Measurements from ENCODE around the gene RXFP1.
A peak's percentile ranks its signal among the peaks of the same experiment; 100 is the strongest.
"Not testable (repeated sequence)": the region's sequence is repeated elsewhere in the genome, so short reads cannot be mapped to it uniquely, and the experiment has no call there.

The RXFP1 gene

DNA sequence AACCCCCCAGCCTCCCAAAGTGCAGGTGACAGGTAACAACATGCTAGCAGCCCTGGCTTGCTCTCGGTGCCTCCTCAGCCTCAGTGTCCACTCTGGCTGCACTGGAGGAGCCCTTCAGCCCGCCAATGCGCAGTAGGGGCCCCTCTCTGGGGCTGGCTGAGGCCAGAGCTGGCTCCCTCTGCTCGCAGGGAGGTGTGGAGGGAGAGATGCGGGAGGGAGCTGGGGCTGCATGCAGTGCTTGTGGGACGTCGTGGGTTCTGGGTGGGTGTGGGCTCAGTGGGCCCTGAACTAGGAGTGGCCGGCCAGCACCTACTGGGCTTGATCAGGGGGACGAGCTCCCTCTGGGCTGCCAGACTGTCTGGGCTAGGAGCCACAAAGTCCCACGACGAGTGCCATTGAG, 135.6 kb downstream of the RXFP1 start:
- H3K4me1 Mint-ChIP-seq (ENCODE audit: low read depth), result peaks cover 3% of the 10 kb centered on the region
- no peaks in the 10 kb centered on the region for H3K9me3 Mint-ChIP-seq
- H3K4me3 Mint-ChIP-seq, result no peak overlapping the region
- H3K27me3 Mint-ChIP-seq (ENCODE audit: low read depth), result no peaks in the 10 kb centered on the region
- DNase-seq (ENCODE audit: low spot score), result no peak
- no peak overlapping the region for H3K27ac Mint-ChIP-seq
- no peaks in the 10 kb centered on the region for H3K36me3 Mint-ChIP-seq (ENCODE audit: low read depth)

DNA sequence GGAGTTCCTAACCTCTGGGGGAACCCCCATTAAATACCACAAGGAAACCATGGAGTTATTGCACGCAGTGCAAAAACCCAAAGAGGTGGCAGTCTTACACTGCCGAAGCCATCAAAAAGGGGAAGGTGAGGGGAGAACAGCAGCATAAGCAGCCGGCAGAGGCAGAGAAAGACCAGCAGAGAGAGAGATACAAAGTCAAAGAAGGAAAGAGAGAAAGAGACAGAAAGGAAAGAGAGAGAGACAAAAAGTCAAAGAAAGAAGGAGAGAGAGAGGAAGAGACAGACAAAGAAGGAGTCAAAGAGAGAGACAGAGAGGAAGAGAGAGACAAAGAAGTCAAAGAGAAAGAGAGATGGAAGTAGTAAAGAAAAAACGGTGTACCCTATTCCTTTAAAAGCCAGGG, 141.6 kb downstream of the RXFP1 start:
- peaks cover 18% of the 10 kb centered on the region for H3K36me3 Mint-ChIP-seq (ENCODE audit: low read depth)
- DNase-seq (ENCODE audit: low spot score); H3K27me3 Mint-ChIP-seq (ENCODE audit: low read depth); H3K9me3 Mint-ChIP-seq; H3K27ac Mint-ChIP-seq; H3K4me1 Mint-ChIP-seq (ENCODE audit: low read depth); H3K4me3 Mint-ChIP-seq: not testable (repeated sequence)

DNA sequence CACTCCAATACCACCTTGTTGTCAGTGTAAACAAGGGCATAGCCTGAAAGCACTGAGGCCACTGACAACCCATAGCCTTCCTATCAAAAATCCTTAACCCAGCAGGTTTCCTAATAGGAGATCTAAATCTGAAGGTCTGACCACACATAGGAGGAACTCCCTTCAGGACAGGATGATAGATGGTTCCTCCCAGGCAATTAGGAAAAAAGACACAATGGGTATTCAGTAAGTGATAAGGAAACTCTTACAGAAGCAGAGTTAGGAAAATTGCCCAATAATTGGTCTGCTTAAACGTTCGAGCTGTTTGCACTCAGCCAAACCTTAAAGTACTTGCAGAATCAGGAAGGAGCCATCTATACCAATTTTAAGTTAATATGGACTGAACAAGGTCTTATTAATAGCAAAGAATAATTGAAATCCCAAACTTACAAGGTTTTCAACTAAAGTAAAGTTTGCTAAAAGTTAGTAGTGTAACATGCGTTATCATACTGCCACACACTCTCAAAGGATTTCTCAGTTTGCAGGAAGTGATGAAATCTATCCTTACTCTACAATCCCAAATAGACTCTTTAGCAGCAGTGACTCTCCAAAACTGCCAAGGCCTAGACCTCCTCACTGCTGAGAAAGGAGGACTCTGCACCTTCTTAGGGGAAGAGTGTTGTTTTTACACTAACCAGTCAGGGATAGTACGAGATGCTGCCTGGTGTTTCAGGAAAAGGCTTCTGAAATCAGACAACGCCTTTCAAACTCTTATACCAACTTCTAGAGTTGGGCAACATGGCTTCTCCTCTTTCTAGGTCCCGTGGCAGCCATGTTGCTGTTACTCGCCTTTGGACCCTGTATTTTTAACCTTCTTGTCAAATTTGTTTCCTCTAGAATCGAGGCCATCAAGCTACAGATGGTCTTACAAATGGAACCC, 142.3 kb downstream of the RXFP1 start:
- not testable (repeated sequence) for H3K4me3 Mint-ChIP-seq; H3K27me3 Mint-ChIP-seq (ENCODE audit: low read depth); DNase-seq (ENCODE audit: low spot score)

DNA sequence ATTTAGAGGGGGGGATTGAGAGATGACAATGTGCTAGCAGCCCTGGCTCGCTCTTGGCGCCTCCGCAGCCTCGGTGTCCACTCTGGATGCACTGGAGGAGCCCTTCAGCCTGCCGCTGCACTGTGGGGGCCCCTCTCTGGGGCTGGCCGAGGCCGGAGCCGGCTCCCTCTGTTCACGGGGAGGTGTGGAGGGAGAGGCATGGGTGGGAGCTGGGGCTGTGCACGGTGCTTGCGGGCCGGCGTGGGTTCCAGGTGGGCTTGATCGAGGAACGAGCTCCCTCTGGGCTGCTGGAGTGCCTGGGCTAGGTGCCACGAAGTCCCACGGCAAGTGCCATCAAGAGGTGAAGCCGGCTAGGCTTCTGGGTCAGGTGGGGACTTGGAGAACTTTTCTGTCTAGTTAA, 143.1 kb downstream of the RXFP1 start:
- no peak overlapping the region for H3K4me3 Mint-ChIP-seq
- peaks cover 7% of the 10 kb centered on the region for H3K4me1 Mint-ChIP-seq (ENCODE audit: low read depth)
- H3K9me3 Mint-ChIP-seq, result no peaks in the 10 kb centered on the region
- H3K27me3 Mint-ChIP-seq (ENCODE audit: low read depth), result no peaks in the 10 kb centered on the region
- DNase-seq (ENCODE audit: low spot score), result no peak
- H3K36me3 Mint-ChIP-seq (ENCODE audit: low read depth), result peaks cover 26% of the 10 kb centered on the region
- no peak overlapping the region for H3K27ac Mint-ChIP-seq

More for the DNA sequence above, 142.3 kb downstream of the RXFP1 start:
- peaks cover 22% of the 10 kb centered on the region for H3K36me3 Mint-ChIP-seq (ENCODE audit: low read depth)
- H3K4me1 Mint-ChIP-seq (ENCODE audit: low read depth); H3K9me3 Mint-ChIP-seq; H3K27ac Mint-ChIP-seq: not testable (repeated sequence)

DNA sequence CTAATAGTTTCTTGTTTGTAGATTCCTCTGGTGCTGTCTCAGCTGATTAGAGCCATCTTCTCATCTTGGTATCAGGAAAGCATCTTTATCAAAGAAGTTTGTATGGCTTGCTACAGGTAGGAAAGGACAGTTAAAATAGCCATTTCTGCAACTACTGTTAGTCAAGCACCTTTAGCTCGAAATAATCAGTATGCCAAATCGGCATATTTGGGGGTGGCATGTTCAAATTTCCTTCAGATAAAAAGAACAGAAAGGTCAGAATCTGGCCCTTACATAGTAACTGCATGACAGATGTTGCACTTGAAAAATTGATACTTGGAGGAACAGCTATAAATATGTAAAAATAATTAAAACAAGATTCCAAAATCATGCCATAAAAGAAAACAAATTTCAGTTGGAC, 145.2 kb downstream of the RXFP1 start:
- H3K27me3 Mint-ChIP-seq (ENCODE audit: low read depth), result no peaks in the 10 kb centered on the region
- no peak for DNase-seq (ENCODE audit: low spot score)
- no peak overlapping the region for H3K4me3 Mint-ChIP-seq
- H3K9me3 Mint-ChIP-seq, result no peaks in the 10 kb centered on the region
- H3K36me3 Mint-ChIP-seq (ENCODE audit: low read depth), result peaks cover 29% of the 10 kb centered on the region
- H3K4me1 Mint-ChIP-seq (ENCODE audit: low read depth), result peaks cover 13% of the 10 kb centered on the region
- no peak overlapping the region for H3K27ac Mint-ChIP-seq

DNA sequence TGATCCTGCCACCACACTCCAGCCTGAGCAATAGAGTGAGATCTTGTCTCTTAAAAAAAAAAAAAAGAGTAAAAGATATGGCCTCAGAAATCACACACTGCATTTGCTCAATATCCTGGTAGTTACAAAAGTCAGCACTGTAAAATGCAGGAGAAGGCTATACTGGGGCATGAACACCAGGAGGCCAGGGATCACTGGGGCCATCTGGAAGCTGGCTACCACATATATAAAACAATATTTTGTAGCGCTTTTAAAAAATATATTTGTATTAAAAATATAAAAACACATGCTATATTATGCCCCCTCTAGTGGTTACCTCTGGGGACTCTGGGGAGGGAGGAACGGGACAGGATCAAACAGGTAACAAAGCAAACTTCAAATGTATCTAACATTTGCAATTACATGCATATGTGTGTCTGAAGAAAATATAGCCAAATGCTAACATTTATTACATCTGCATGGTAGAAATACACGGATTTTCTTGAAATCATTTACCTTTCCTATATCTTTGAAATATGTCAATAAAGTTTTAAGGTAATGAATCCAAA, 146.0 kb downstream of the RXFP1 start:
- H3K9me3 Mint-ChIP-seq, result no peaks in the 10 kb centered on the region
- H3K36me3 Mint-ChIP-seq (ENCODE audit: low read depth), result peaks cover 29% of the 10 kb centered on the region
- peak; percentile 6 for DNase-seq (ENCODE audit: low spot score)
- no peaks in the 10 kb centered on the region for H3K27me3 Mint-ChIP-seq (ENCODE audit: low read depth)
- no peak overlapping the region for H3K27ac Mint-ChIP-seq
- H3K4me3 Mint-ChIP-seq, result no peak overlapping the region
- peaks cover 15% of the 10 kb centered on the region for H3K4me1 Mint-ChIP-seq (ENCODE audit: low read depth)

DNA sequence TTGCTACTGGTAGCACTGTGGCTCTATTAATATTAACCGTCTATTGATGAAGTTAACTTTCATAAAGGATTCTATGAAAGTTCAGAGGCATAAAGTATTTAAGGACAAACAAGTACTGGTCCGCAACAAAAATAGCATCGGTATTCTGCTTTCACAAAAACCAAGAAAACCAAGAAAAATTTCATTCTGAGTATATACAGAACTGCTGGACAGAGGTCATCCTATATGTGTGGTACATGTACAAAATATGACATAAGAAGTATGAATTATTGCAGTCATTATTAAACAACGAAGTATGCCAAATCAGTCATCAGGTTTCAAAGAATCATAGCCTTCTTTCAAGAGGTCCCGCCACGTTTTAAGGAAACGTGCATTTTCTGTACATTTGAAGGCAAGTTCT, 147.6 kb downstream of the RXFP1 start:
- Mint-ChIP-seq H3K27ac (no peak overlapping the region), H3K27me3 (ENCODE audit: low read depth) (no peaks in the 10 kb centered on the region), H3K4me1 (ENCODE audit: low read depth) (peaks cover 20% of the 10 kb centered on the region), H3K9me3 (no peaks in the 10 kb centered on the region), H3K36me3 (ENCODE audit: low read depth) (peaks cover 29% of the 10 kb centered on the region), H3K4me3 (no peak overlapping the region)
- DNase-seq (ENCODE audit: low spot score), result no peak

DNA sequence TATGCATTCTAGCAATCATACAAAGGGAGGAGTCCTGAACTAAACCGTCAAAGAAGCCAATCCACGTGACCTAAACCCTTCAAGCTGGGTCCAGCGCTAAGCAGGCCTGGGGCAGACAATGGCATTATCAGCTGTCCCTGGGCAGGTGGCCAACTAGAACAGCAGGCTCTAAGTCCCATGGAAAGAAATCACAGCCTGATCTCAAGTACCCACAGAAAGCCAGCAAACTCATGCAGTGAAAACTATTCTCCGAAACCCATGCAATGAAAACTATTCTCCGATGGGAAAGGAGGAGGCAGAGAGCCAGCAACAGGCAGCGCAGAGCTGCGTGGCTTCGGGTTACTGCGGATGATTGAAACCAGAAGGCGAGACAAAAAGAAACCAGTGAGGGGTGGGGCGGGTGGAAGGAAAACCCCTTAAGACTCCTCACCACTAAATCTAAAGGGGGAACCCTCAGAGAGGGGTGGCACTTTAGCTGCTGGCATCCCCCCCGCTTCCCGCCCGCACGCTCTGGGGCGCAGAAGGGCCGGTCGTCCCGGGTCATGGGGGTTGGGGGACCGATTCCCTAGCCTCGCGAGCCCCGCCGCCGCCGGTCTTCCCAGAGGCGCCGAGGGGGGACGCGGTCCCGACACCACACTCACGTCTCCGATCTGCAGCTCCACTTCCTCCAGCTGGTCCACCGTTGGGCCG, 149.4 kb downstream of the RXFP1 start:
- H3K4me3 Mint-ChIP-seq, result peak overlapping the region; percentile 99
- DNase-seq (ENCODE audit: low spot score), result peak; percentile 56
- peak overlapping the region; percentile 90 for H3K27ac Mint-ChIP-seq

DNA sequence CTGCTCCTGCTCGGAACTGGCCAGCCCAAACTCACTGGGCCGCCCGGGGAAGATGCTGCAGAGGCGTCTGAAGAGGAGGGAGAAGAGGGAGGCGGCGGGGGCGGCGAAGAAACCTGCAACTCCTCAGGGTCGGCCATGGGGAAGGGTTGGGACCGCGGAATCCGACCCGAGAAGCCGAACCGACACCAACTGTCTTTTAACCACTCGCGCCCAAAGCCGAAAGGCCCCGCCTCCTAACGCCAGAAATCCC, 149.9 kb downstream of the RXFP1 start, which contains the start of gene C4orf46:
Gene C4orf46, minus strand, starts transcription at position 223 of the 250 bp plus-strand sequence. Its CDS starts 86 bp downstream, at position 137.
- Mint-ChIP-seq H3K4me3 (peak within 1 kb of the TSS; percentile 99), H3K9me3 (no peaks in the 10 kb centered on the region), H3K27ac (peak within 1 kb of the TSS; percentile 90), H3K27me3 (ENCODE audit: low read depth) (no peaks in the 10 kb centered on the region), H3K4me1 (ENCODE audit: low read depth) (peaks cover 23% of the 10 kb centered on the region), H3K36me3 (ENCODE audit: low read depth) (peaks cover 15% of the 10 kb centered on the region)
- no peak for DNase-seq (ENCODE audit: low spot score)

More for the DNA sequence above, 149.4 kb downstream of the RXFP1 start:
- peaks cover 23% of the 10 kb centered on the region for H3K4me1 Mint-ChIP-seq (ENCODE audit: low read depth)
- no peaks in the 10 kb centered on the region for H3K9me3 Mint-ChIP-seq
- H3K27me3 Mint-ChIP-seq (ENCODE audit: low read depth), result no peaks in the 10 kb centered on the region
- H3K36me3 Mint-ChIP-seq (ENCODE audit: low read depth), result peaks cover 19% of the 10 kb centered on the region

DNA sequence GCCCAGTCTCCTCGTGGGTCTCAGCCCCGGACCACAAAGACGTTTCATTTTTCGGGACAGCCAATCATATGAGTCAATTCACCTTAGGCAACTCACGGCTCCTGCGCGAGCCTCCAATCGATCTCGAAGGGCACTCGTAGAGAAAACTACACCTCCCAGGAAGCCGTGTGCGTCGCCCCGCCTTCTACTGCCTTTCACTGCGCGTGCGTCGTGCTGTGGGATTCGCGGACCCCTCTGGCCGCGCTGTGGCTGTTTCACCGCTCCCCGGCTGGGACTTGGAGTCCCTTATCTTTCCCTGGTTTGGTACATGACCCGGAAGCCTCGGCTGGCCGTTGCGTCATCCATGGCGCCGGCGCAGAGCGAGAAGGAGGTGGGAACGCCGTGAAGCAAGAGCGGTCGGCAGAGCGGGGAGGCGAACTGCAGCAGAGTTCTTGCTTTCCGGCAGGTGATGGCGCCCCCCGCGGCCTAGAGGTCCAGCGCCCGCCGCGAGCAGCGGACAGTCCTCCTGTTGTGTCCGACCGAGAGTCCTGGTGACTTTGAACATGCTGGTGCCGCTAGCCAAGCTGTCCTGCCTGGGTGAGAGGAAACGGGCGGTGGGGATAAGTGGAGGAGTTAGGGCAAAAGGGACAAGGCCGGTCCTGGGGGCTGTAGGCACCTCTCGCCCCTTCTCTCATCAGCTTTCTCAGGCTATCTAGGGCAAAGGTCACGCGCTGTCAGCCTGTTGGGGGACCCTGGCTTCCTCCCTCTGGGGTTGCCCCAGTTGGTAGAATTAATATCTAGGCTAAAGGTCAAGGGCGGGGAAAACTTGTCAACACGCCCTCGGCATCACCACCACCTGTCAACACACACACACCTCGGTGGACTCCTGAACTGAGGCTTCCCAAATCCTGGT, 150.5 kb downstream of the RXFP1 start, which contains the start of gene ETFDH:
Gene ETFDH, plus strand, starts transcription at position 382 of the 892 bp plus-strand sequence. Its CDS starts 161 bp downstream, at position 543.
- peak; percentile 99 for DNase-seq (ENCODE audit: low spot score)
- Mint-ChIP-seq H3K36me3 (ENCODE audit: low read depth) (peaks cover 15% of the 10 kb centered on the region), H3K9me3 (no peaks in the 10 kb centered on the region), H3K27ac (peak within 1 kb of the TSS; percentile 90), H3K4me3 (peak within 1 kb of the TSS; percentile 99), H3K4me1 (ENCODE audit: low read depth) (peaks cover 23% of the 10 kb centered on the region), H3K27me3 (ENCODE audit: low read depth) (no peaks in the 10 kb centered on the region)

DNA sequence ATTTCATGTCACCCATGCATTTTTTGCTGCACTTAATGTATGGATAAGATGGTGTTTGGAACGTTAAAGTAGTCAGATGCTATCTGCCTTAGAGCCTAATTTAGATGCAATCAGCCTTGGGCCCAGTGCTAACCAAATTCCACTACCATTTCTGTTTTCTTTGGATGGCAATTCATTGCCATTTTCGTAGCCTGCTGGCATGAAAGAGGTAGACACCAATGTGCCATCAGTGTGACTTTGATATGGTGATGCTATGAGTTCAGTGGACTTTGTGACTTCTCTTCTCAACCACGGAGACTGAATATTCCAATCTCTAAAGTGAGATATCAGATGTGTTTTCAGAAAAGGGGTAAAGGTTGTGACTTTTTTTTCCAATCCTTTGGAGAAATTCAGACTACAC, 152.0 kb downstream of the RXFP1 start:
- peak overlapping the region; percentile 36 for H3K4me3 Mint-ChIP-seq
- no peaks in the 10 kb centered on the region for H3K9me3 Mint-ChIP-seq
- H3K4me1 Mint-ChIP-seq (ENCODE audit: low read depth), result peaks cover 23% of the 10 kb centered on the region
- H3K27me3 Mint-ChIP-seq (ENCODE audit: low read depth), result no peaks in the 10 kb centered on the region
- no peak overlapping the region for H3K27ac Mint-ChIP-seq
- peaks cover 8% of the 10 kb centered on the region for H3K36me3 Mint-ChIP-seq (ENCODE audit: low read depth)
- DNase-seq (ENCODE audit: low spot score), result no peak

DNA sequence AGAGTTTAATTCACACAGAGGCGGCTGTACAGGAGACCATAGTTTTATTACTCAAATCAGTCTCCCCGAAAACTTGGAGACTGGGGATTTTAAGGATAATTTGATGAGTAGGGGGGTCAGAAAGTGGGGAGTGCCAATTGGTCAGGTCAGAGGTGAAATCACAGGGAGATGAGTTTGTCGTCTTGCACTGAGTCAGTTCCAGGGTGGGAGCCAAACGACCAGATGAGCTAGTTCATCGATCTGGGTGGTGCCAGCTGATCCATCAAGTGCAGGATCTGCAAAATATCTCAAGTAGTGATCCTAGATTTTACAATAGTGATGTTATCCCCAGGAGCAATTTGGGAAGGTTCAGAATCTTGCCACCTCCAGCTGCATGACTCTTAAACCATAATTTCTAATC, 154.4 kb downstream of the RXFP1 start:
- Mint-ChIP-seq H3K4me3 (no peak overlapping the region), H3K27ac (no peak overlapping the region), H3K27me3 (ENCODE audit: low read depth) (no peaks in the 10 kb centered on the region), H3K9me3 (no peaks in the 10 kb centered on the region), H3K36me3 (ENCODE audit: low read depth) (no peaks in the 10 kb centered on the region), H3K4me1 (ENCODE audit: low read depth) (peaks cover 14% of the 10 kb centered on the region)
- no peak for DNase-seq (ENCODE audit: low spot score)

DNA sequence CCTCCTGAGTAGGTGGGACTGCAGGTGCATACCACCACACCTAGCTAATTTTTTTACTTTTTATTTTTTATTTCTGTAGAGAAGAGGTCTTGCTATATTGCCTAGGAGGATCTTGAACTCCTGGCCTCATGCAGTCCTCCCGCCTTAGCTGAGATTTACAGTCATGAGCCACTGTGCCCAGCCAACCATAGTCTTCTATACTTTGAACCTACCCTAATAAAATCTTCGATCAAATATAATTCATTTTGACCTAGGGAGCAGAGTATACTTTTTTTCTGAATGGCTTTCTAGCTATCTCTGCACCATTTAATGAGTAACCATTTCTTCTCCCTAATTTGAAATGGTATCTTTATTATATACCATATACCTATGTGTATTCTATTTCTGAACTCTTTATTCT, 157.1 kb downstream of the RXFP1 start:
- no peaks in the 10 kb centered on the region for H3K27me3 Mint-ChIP-seq (ENCODE audit: low read depth)
- H3K9me3 Mint-ChIP-seq, result no peaks in the 10 kb centered on the region
- H3K27ac Mint-ChIP-seq, result no peak overlapping the region
- DNase-seq (ENCODE audit: low spot score), result no peak
- no peak overlapping the region for H3K4me3 Mint-ChIP-seq
- peaks cover 6% of the 10 kb centered on the region for H3K4me1 Mint-ChIP-seq (ENCODE audit: low read depth)
- H3K36me3 Mint-ChIP-seq (ENCODE audit: low read depth), result no peaks in the 10 kb centered on the region
